Kidney (tissue), 14 donors: ENCODE measurements around the gene PDE8A. TPM values are rescaled to one million over a fixed set of nuclear protein-coding genes. Genes with fewer than 3 reads are reported as not detected.

Experiments
- DNase-seq, 5 donors: peaks; one replicate each; pipeline ENCODE4 v3.0.0-alpha.2; 2013 to 2020
- FAIRE-seq: peaks from 2 replicates; lab custom pipeline; 2012; peaks lifted over from hg19 to GRCh38; lab: Jason Lieb, UNC
- H3K27ac ChIP-seq, 2 donors: one replicate each; pipeline ENCODE4 v1.7.0; 2013; ENCODE audit warnings: low read depth in 2 of 2, low read length in 2 of 2, inconsistent platforms in 1 of 2
- H3K27me3 ChIP-seq: one replicate; pipeline ENCODE4 v1.7.1; 2013; ENCODE audit warnings: low read length, inconsistent platforms; ENCODE audit not compliant: control insufficient read depth, insufficient read depth
- H3K36me3 ChIP-seq, 3 donors: one replicate each; pipeline versions ENCODE4 v1.7.0 to v1.7.1; 2013; ENCODE audit warnings: low read length in 3 of 3, control low read depth in 1 of 3, inconsistent platforms in 1 of 3; ENCODE audit not compliant: insufficient read depth in 3 of 3, control insufficient read depth in 2 of 3
- H3K4me1 ChIP-seq, 3 donors: one replicate each; pipeline versions ENCODE4 v1.7.0 to v1.7.1; 2013; ENCODE audit warnings: low read length in 3 of 3, inconsistent platforms in 1 of 3, low read depth in 1 of 3; ENCODE audit not compliant: control insufficient read depth in 2 of 3, insufficient read depth in 2 of 3
- H3K4me3 ChIP-seq, 3 donors: one replicate each; pipeline versions ENCODE4 v1.7.0 to v1.8.1; 2013; ENCODE audit warnings: low read length in 3 of 3, control low read depth in 1 of 3, inconsistent platforms in 1 of 3
- H3K9ac ChIP-seq, 3 donors: one replicate each; pipeline versions ENCODE4 v1.7.0 to v1.7.1; 2013; ENCODE audit warnings: low read length in 3 of 3, control low read depth in 1 of 3, inconsistent platforms in 1 of 3
- H3K9me3 ChIP-seq, 3 donors: one replicate each; pipeline versions ENCODE4 v1.7.0 to v1.7.1; 2013; ENCODE audit warnings: low read length in 3 of 3, control low read depth in 1 of 3, inconsistent platforms in 1 of 3; ENCODE audit not compliant: control insufficient read depth in 2 of 3, insufficient read depth in 1 of 3
- CTCF ChIP-seq: IDR thresholded peaks from 3 replicates; pipeline ENCODE4 v1.5.1; 2012; ENCODE audit warnings: mild to moderate bottlenecking, moderate library complexity, borderline replicate concordance; ENCODE audit not compliant: insufficient read depth; ENCODE audit errors: extremely low read depth
- intact Hi-C: fragments of 100-400 bp; cut with DNase I; formaldehyde crosslinking; loops from one replicate; pipeline ENCODE4 v1.11.1; 2022
- polyA plus RNA-seq: library from polyadenylated mRNA; stranded (reverse); fragments of 350-450 nt; fragmentation: Illumina TruSeq; extraction: RNeasy Lipid Tissue Mini Kit (QIAGEN cat#74804); gene quantifications from one replicate; pipeline ENCODE4 v1.2.3, GENCODE V29; 2014; ENCODE audit warnings: low read depth, low replicate concordance; ENCODE audit not compliant: insufficient read depth
- total RNA-seq: library from RNA; stranded (reverse); fragmentation: NEBNext Ultra II Directional; extraction: Animal tissue kit (Norgen Biotek cat#: 25700); gene quantifications from one replicate; pipeline ENCODE4 v1.2.1, GENCODE V29; 2021
- donor health status: control.
- donor health status: control.
- donor health status: control.
- donor health status: control.
- donor health status: control.
- donor health status: DM: yes; HTN: yes; CAD: no.
- donor health status: Normal renal cell carcinoma (clear cell type).

The PDE8A gene
- total and polyA plus RNA-seq, 2 donors from 2014 or later, result 20.3 to 37.5 TPM

GRCh38 chr15:85088300-85088699 is 106.6 kb downstream of the PDE8A start:
- Histone ChIP-seq H3K36me3 (peaks cover 3 to 50% (median 13%) of the 10 kb centered on the region in 3 donors), H3K27ac (no peak overlapping the region), H3K27me3 (no peaks in the 10 kb centered on the region), H3K4me1 (no peaks in the 10 kb centered on the region), H3K4me3 (no peak overlapping the region), H3K9ac (no peak overlapping the region), H3K9me3 (no peaks in the 10 kb centered on the region)
- FAIRE-seq, result no peak
- intact Hi-C loops, result no loop called here
- no peak for DNase-seq
- TF ChIP-seq CTCF, result no peak

GRCh38 chr15:85089929-85090597 is 108.4 kb downstream of the PDE8A start:
- Histone ChIP-seq H3K9me3 (no peaks in the 10 kb centered on the region), H3K4me3 (no peak overlapping the region), H3K27ac (no peak overlapping the region), H3K27me3 (no peaks in the 10 kb centered on the region), H3K36me3 (peaks cover 3 to 35% (median 11%) of the 10 kb centered on the region in 3 donors), H3K4me1 (no peaks in the 10 kb centered on the region), H3K9ac (no peak overlapping the region)
- no peak for DNase-seq
- intact Hi-C loops, result no loop called here
- FAIRE-seq, result no peak
- no peak for TF ChIP-seq CTCF

GRCh38 chr15:85091990-85092389 is 110.3 kb downstream of the PDE8A start:
- intact Hi-C loops, result no loop called here
- H3K9ac ChIP-seq, result no peak overlapping the region
- TF ChIP-seq CTCF, result no peak
- FAIRE-seq (no peak), DNase-seq (no peak)
- H3K4me1 ChIP-seq, result no peaks in the 10 kb centered on the region
- no peak overlapping the region for H3K4me3 ChIP-seq
- H3K27ac ChIP-seq, result no peak overlapping the region
- no peaks in the 10 kb centered on the region for H3K27me3 ChIP-seq
- no peaks in the 10 kb centered on the region for H3K9me3 ChIP-seq
- H3K36me3 ChIP-seq, result peaks cover 3 to 39% (median 13%) of the 10 kb centered on the region in 3 donors
